ENCODE data around the gene TICAM2. TPM values are rescaled to one million over a fixed set of nuclear protein-coding genes. Genes with fewer than 3 reads are reported as not detected.

TICAM2 gene
- total RNA-seq, 1 experiment from 2014 or later: 0.24 TPM

DNA sequence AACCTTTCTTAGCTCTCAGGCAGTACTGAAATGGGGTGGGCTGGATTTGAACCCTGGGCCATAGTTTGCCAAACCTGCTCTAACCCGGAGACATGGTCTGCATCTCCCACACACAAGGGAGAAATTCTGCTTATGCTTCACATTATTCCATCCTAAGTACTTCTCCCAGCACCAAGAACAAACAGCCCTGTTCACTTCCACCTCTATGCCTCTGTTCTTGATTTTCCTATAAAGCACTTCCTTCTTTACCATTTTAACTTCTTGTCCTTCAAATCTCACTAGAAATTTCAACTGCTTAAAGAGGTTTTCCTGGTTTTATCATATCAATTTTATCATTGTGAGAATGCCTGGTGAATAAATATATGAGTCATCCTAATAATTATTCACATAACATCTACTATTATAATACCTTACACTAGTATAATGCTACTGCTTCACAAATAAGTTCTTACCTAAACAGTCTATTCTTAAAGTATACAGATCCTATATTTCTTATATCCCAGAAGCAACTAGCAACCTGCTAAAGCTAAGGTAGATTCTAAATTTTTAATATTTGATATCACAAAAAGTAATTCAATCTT is 70.4 kb downstream of the TICAM2 start:
- Mint-ChIP-seq H3K27me3 (ENCODE audit: low read depth) (no peaks in the 10 kb centered on the region), H3K4me1 (peaks cover 20 to 30% of the 10 kb centered on the region in 2 experiments), H3K27ac (peak overlapping the region in 1 of 3 experiments; percentile 51; a peak in 2 of 7 replicates), H3K36me3 (ENCODE audit: insufficient read depth in 1 of 3, low read depth in 3 of 3) (peaks cover 14 to 28% (median 25%) of the 10 kb centered on the region in 3 experiments), H3K9me3 (no peaks in the 10 kb centered on the region; a peak in 1 of 5 replicates), H3K4me3 (no peak overlapping the region)
- Histone ChIP-seq H3K4ac (ENCODE audit: low read depth, low read length) (no peak overlapping the region), H3K79me1 (ENCODE audit: insufficient read depth, low read depth, low read length, poor library complexity, severe bottlenecking) (peaks cover 2% of the 10 kb centered on the region), H2BK5ac (ENCODE audit: insufficient read length, low read length) (no peak overlapping the region), H2BK20ac (ENCODE audit: low read depth, low read length, poor library complexity, severe bottlenecking) (no peak overlapping the region), H3K56ac (ENCODE audit: insufficient read length, low read depth, low read length) (no peak overlapping the region), H3K23ac (ENCODE audit: insufficient read length, low read depth, low read length) (no peak overlapping the region), H4K91ac (ENCODE audit: insufficient read length, low read depth, low read length) (no peak overlapping the region), H4K20me1 (ENCODE audit: control insufficient read depth, insufficient read depth, insufficient read length) (no peaks in the 10 kb centered on the region), H3K27ac (ENCODE audit: insufficient read length, low read depth, low read length) (no peak overlapping the region), H4K5ac (ENCODE audit: insufficient read length, low read depth, low read length) (no peak overlapping the region), H4K8ac (replicated peaks; ENCODE audit: insufficient read length, low read depth, low read length) (no peak overlapping the region), H3K27me3 (ENCODE audit: insufficient read depth, low read length) (no peaks in the 10 kb centered on the region), H3K23me2 (ENCODE audit: insufficient read length, low read depth, low read length, poor library complexity, severe bottlenecking) (no peaks in the 10 kb centered on the region), H3K9ac (ENCODE audit: extremely low read depth, insufficient read length, low read length) (no peak overlapping the region), H3T11ph (ENCODE audit: low read length) (no peak overlapping the region), H2AFZ (ENCODE audit: low read length) (no peak overlapping the region), H3K18ac (ENCODE audit: insufficient read length, low read depth, low read length) (no peak overlapping the region), H2AK5ac (ENCODE audit: insufficient read length, low read length) (no peak overlapping the region), H3K4me2 (ENCODE audit: insufficient read depth, insufficient read length, low read length) (no peak overlapping the region), H3K14ac (ENCODE audit: insufficient read depth, low read length) (no peak overlapping the region), H2BK12ac (ENCODE audit: insufficient read length, low read depth, low read length) (no peak overlapping the region), H2BK15ac (ENCODE audit: low read depth, low read length) (no peak overlapping the region), H3K79me2 (ENCODE audit: insufficient read depth, low read length) (peaks cover 19% of the 10 kb centered on the region; the same call in 1 of the 2 replicates), H3K4me1 (ENCODE audit: insufficient read depth, low read length) (no peaks in the 10 kb centered on the region), H3K9me3 (ENCODE audit: control insufficient read depth, low read depth, low read length) (no peaks in the 10 kb centered on the region), H2BK120ac (ENCODE audit: low read depth, low read length, poor library complexity, severe bottlenecking) (no peak overlapping the region)
- WGBS (ENCODE audit: extremely low coverage, insufficient read length, low lambda C conversion rate): no CpG with 5 or more reads among the region's 1 CpG
- TF ChIP-seq, protein P1, sequence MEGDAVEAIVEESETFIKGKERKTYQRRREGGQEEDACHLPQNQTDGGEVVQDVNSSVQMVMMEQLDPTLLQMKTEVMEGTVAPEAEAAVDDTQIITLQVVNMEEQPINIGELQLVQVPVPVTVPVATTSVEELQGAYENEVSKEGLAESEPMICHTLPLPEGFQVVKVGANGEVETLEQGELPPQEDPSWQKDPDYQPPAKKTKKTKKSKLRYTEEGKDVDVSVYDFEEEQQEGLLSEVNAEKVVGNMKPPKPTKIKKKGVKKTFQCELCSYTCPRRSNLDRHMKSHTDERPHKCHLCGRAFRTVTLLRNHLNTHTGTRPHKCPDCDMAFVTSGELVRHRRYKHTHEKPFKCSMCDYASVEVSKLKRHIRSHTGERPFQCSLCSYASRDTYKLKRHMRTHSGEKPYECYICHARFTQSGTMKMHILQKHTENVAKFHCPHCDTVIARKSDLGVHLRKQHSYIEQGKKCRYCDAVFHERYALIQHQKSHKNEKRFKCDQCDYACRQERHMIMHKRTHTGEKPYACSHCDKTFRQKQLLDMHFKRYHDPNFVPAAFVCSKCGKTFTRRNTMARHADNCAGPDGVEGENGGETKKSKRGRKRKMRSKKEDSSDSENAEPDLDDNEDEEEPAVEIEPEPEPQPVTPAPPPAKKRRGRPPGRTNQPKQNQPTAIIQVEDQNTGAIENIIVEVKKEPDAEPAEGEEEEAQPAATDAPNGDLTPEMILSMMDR (conservative IDR thresholded peaks at IDR 0.05): no peak
- no peak for DNase-seq

Data from H9 (cell line).